ENCODE results near the gene KCNC4.

Gene KCNC4

DNA sequence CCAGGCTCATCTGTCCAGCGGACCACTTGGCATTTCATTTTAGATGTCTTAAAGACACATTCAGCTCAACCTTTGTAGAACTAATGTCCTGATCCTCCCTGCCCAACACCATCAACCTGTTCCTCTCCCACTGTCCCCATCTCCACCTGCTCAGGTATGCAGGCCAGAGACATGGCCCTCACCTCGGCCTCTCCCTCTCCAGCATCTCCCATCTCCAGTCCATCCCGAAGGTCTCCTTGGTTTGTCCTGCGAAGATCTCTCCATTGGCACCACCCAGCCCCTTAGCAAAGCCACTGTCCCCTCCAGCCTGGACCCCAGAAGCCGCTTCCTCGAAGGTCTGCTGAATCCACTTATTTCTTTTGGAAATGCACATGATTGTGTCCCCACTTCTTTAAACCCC, 20.9 kb upstream of the KCNC4 start:
- DNase-seq = no peak

DNA sequence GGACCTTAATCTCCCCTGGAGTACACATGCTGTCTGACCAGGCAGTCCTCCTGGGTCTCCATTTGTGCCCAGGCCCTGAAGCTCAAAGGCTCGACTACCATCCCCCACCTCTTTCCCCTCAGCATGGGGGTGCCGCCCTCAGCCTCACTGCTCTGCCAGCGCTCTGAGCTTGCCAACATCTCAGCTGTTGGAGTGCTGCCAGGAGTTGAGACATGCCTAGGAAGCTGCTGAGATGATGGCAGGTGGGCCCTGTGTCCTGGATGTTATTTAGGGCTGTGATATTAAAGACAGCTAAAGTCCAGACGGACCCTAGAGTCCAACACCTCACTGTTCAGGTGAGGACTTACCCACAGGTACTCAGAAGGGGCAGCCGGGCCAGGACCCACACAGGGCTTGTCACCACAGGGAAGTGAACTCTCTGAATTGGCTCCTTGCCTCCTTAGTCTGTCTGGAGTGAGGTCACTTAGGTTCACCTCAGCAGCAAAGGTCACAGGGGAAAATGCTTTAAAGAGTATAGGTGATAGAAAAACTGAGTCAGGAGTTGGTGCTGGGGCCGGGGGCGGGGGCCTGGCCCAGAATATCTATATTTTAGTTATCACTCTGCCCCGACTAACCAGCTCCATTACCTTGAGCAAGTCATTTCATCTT, 19.7 kb upstream of the KCNC4 start:
- DNase-seq = no peak

DNA sequence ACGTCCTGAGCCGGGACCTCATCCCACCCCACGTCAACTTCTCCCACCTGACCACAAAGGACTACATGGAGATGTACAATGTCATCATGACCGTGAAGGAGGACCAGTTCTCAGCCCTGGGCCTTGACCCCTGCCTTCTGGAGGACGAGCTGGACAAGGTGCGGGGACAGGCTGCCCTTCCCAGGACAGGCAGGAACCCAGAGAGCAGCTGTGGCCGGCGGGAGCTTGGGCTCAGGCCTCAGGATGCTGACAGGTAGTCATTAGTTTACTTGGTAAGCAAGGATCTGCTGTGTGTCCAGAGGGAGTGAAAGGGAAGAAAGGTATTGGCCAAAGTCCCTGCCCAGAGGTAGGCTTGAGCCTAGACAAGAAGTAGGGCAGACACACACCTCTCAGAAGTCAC, 17.6 kb upstream of the KCNC4 start:
- no peak for DNase-seq

DNA sequence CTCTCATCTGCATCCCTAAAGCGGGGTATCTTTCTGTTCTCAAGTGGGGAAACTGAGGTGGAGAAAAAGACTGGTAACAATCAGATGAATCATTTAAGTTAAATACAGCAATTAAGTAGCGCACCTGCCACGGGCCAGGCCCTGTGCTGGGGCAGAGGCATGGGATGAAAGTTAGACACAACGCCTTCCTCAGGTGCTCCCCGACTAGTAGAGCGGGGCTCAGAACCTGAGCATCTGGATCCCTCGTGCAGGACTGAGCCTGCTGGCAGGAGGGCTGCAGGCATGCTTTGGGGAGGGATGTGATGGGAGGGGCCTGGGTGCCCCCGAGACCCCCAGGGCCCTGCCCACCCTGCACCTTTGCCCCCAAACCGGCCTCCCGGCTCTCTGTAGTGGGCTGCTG, 14.9 kb upstream of the KCNC4 start:
- no peak for DNase-seq

DNA sequence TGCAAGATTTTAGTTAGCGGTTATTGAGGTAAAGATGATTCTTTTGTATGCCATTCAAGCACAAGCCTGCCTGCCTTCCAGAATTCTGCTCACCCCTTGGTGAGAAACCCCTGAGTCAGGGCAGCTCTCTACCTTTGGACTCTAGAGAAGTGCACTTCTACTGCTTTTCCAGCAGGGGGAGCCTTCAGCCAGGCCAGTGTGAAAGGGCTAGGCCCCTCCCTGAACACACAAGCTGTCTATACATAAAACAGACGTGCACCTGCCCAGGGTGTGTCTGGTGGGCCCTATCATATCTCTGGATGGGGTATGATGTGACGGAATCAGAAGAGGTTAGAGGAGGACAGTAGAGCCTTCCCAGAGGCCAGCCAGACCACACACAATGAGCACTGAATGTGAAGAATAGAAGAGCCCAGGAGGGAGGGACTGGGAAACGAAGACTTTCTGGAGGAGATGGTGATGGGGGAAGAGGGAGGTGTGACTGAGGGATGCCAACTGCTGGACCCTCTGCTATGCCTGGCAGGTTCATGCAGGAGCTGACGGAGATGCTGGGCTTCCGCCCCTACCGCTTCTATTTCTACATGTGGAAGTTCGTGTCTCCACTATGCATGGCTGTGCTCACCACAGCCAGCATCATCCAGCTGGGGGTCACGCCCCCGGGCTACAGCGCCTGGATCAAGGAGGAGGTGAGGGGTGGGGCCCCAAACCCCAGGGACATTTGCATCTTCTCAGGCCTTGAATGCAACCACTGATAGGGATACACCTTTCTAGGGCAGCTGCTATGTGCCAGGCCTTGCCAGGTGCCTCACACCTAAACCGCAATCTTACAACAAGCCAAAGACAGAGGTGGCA, 13.0 kb upstream of the KCNC4 start:
- peak in 1 of 2 donors; percentile 29 for DNase-seq

DNA sequence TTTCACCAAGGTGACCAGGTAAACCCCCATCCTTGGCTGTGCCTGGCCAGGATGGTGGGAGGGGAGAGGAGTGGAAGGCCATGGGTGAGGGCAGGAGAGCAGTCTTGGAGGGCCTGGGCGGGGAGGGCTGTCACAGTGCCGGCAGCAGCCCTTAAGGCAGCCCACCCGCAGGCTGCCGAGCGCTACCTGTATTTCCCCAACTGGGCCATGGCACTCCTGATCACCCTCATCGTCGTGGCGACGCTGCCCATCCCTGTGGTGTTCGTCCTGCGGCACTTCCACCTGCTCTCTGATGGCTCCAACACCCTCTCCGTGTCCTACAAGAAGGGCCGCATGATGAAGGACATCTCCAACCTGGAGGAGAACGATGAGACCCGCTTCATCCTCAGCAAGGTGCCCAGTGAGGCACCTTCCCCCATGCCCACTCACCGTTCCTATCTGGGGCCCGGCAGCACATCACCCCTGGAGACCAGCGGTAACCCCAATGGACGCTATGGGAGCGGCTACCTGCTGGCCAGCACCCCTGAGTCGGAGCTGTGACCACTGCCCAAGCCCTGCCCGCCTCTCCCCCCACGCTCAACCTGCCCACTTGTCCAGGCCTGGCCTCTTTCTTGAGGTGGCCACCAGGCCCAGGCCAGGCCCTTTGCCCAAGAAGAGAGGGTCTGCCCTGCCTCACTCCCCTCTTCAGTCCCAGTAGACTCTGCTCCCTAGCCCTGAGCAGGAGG, 12.0 kb upstream of the KCNC4 start:
- DNase-seq = no peak

DNA sequence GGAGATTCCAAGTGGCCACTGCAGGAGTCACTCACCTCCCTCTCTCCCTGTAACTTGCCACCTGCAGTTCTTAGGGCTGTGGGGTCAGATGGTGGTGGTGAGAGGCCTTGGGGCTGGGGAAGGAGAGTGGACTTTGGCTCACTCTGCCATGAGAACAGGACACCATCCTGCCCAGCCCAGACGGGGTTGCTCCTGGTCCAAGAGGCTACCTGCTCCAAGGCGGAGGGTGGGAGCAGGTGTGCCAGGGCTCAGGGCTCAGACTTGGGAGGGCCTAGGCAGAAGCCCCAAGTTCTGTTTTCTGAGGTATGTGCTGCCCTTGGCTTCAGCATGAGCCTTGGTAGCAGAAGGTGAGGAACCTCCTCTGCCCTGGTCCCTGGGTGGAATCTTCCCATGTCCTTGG, 11.4 kb upstream of the KCNC4 start:
- no peak for DNase-seq

DNA sequence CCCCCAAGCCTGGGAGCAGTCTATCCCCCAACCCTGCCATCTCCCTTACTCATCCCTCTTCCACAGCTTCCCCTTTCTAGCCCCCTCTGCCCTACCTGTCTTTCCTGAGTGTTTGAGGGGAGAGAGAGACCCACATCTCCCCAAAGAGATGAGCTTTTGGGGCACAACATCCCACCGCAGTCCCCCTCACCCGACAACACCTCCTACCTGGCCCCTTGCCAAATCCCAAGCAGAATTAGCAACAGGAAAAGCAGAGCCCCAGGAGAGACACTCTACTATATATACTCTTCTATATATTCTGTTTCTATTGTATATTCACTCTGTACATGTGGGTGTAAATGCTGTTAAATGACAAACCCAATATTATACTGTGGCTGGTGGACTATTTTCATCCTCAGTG, 9.9 kb upstream of the KCNC4 start:
- no peak for DNase-seq

DNA sequence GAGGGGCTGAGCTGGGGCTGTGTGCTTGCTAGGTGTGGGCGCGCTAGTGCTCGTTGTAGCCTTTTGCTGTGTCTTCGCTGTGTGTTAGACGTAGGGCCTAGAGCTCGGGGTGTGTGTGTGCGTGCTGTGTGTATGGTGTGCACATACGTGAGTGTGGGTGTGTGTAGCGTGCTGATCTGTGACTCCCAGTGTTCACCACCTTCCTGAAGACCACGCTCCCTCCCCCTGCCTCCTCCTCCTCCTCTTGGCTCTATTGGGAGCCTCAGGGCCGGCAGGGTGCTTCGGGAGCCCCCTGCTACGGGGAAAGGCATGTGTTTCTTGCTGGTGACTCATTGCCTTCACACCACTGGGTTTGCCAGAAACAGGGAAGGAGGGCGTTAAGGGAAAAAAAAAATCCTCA, 9.4 kb upstream of the KCNC4 start:
- no peak for DNase-seq

DNA sequence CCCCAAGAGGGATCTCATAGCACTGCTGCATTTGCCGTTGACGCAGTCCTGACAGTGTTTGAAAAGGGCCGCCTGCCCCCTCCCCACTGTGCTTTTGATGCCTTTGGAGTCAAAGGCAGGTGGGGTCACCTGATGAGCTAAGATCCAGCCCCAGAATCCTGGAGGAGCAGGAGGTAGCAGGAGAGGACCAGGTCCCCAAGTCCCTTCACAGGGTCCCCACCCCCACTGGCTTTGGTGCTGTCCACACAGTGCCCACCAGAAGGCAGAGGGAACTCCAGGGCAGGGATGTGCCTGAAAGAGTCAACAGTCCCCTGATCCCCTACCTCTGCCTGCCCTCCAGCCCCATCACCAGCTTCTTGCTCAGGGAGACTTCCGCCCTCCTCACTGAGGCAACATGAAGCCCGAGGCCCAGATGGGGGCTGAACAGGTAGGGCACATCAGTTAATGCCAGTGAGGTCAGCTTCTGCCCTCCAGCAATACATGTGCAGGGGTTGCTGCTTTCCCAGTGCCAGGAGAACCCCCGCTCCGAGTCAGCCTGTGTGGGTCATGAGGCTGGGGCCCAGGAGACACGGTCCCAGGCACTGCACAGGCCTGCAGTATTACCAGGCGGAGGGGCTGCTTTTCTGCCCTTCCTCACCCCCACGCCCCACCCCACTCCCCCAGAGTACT, 8.8 kb upstream of the KCNC4 start:
- no peak for DNase-seq

DNA sequence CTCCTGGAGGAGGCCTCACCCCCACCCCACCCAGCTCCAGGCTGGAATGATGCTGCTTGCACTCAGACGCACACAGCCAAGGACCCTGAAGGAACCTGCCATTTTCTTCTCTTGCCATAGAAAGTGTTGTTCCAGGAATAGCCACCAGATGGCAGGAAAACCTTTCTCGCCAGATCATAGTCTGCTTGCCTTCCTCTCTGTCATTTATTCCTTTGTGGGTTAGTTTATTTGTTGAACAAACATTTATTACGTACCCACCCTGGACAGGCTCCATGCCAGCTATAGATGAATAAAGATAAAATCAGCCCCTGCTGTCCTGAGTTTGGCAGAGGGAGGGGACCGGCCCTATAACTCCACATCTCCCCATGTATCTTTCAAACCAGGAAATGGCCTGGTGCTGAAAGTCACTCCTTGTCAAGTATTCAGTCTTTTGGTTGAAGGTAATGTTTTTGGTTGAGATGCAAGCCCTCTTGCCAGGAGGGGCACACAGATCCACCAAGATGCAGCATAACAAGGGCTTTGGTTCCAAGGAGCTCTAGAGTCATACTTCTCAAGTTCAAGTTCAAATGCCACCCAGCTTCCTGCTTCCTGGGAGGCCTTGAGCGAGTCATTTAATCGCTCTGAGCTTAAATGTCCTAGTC, 7.0 kb upstream of the KCNC4 start:
- DNase-seq = peak; percentile 20 to 59

DNA sequence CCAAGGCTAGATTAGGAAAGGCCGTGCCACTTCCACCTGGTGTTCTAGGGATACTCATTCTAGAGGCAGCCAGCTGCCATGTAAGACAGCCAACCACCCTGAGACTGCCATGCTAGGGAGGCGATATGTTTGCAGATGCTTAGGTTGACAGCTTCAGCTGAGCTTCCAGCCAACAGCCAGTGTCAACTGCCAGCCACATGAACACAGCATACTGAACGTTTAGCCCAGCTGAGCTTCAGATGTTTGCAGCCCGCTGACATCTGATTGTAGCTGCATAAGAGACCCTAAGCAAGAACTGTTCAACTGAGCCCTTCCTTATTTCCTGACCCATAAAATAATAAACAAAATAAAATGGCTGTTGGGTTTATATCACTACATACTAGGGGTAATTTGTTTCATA, 5.0 kb upstream of the KCNC4 start:
- DNase-seq = no peak

DNA sequence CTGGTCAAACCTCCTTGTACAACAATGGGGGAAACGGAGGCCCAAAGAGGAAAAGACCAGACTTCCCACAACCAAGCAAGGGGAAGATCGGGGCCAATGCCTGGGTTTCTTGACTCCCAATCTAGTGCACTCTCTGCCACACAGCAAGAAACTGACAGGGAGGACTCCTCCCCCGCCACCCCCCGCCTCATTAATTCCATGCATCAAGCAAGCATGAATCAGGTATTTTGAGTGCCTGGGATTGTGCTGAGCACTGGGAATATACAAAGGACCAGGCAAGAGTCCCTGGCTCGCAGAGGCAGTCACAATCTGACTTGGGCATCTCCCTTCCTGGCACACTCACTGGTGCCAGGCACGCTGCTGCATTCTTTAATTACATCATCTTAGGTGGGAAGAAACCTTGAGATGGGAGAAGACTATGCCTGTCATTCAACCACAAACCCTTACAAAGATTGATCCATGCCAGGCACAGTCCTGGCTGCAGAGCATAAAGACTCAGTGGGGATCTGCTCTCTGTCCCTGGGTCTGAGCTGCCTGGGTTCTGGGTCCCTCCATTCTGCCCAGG, 4.4 kb upstream of the KCNC4 start:
- no peak for DNase-seq

DNA sequence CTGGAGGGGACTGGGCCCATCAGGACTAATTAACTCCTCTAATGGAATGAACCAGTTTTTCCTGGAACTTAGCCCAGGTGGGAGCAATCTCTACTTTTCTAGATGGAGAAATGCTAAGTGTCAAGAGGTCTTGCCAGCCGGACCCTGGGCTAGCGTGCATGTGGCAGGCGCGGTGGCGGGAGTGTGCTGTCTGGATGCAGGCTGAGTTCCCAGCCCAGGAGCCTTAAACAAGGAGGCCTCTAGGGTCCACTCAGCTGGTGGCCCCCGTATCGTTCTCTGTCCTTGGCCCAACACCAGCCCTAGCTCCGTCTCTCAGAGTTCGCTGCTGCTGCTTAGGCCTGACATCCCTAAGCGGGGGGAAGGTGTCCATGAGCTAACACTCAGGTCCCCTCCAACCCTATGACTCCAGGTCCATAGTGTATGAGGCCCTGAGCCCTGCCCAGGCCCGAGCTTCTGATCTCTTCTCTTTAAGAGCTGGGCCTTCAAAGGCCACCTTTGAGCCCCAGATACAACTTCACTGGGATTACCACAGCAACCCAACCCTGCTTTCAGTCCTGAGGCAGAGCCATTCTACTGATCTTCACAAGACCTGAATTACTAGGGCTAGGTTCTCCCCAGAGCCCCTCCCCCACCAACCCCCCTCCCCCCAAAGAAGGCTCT, 3.7 kb upstream of the KCNC4 start:
- DNase-seq = no peak

DNA sequence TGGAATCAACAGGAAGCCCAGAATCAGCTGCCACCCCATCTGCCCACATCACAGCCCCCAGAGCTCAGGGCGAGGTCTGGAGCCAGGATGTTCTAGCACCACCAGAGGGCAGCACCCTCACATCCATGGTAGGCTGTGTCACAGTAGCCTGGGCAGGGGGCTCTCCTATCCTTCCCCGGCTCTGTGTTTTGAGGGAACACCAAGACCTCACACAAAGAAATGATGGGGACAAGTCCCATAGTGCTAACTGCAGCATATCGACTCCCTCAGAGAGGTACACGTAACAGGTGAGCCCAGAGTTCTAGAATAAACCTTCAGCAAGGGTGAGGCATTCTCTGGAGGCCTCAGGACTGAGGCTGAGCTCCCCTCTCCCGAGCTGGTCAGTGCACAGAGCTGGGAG, 2.3 kb upstream of the KCNC4 start:
- peak in 1 of 2 donors; percentile 42 for DNase-seq

DNA sequence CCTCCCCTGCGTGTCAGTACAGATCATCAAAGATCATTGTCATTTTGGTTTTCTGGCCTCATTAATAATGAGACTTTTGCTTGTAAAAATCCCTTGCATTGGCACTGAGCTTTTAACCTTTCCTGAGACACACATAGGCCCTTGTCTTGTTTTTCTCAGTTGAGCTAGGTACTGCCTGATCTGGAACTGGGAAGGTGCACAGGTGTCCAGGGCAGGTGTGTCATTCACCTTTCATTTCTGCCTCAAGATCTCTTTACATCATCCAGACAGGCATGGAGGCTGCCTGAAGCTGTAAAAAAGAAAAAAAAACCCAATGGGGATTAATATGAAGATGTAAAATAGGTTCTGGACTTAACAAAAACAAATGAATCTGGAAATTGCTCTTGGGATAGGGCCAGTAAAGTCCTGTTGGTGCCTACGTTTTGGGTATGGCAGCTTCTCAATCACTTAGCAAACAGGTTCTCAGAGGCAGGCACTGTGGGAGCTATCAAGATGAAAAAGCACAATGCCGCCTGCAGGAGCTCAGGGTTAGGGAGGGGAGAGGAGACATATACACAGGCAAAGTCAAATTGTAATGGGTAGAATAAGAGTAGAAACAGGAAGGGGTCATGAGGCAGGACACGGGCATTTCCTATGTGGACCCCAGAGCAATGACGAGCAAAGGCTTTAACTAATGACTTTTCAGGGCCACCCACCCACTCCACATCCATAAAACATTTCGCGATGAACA, 1.0 kb upstream of the KCNC4 start:
- no peak for DNase-seq

DNA sequence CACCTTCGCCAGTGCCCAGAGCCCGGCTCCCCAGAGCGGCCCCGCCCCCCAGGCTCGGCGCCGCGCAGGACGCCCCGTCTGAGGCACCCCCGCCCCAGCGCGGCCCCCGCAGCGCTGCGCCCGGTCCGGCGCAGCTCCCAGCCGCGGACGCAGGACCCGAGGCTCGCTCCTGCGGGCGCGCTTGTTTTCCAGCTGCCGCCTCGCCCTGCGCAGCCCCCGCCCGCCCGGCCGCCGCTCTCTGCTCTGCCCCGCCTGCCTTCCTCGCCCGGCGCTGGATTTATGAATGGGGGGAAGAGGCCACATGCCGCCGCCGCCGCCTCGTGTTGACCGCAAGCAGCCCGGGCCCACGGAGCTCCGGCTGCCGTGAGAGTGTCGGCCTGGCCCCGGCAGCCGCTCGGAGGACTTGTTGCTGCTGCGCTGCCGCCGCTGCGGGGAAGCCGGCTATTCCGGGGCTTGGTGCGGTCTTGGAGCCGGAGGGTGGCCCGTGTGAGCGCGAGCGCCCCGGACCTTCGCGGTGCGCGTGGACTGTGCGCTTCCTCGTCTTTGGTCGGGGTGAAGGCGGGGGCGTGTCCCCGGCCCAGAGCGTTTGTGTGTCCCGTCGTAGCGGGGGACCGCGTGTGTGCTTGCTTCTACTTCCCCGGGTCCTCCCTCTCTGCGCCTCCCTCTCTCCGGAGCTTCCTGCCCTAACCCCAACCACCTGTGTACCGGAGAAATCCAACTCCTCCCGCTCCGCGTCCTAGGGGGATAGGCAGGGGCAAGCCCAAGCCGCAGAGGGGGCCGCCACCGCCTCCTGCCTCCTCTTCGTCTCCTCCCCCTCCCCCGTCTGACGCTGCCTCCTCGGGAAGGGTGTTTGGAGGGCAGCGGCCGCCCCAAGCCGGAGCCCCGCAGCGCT, 736 bp downstream of the KCNC4 start:
- no peak for DNase-seq

DNA sequence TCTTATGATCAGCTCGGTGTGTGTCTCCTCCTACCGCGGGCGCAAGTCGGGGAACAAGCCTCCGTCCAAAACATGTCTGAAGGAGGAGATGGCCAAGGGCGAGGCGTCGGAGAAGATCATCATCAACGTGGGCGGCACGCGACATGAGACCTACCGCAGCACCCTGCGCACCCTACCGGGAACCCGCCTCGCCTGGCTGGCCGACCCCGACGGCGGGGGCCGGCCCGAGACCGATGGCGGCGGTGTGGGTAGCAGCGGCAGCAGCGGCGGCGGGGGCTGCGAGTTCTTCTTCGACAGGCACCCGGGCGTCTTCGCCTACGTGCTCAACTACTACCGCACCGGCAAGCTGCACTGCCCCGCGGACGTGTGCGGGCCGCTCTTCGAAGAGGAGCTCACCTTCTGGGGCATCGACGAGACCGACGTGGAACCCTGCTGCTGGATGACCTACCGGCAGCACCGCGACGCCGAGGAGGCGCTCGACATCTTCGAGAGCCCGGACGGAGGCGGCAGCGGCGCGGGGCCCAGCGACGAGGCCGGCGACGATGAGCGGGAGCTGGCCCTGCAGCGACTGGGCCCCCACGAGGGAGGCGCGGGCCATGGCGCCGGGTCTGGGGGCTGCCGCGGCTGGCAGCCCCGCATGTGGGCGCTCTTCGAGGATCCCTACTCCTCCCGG, 1.5 kb downstream of the KCNC4 start:
- no peak for DNase-seq
